Mucosa of rectum (tissue), 2 donors: ENCODE results near the gene SEMA3B.

Source experiments
- H3K27ac ChIP-seq, 2 donors: one replicate each; pipeline ENCODE4 v1.7.0; 2013; ENCODE audit warnings: inconsistent platforms in 2 of 2, low read depth in 2 of 2, low read length in 2 of 2
- H3K27me3 ChIP-seq, 2 donors: one replicate each; pipeline ENCODE4 v1.7.0; 2013; ENCODE audit warnings: low read length in 2 of 2; ENCODE audit not compliant: control insufficient read depth in 2 of 2, insufficient read depth in 2 of 2
- H3K36me3 ChIP-seq, 2 donors: one replicate each; pipeline ENCODE4 v1.7.0; 2013; ENCODE audit warnings: low read length in 2 of 2; ENCODE audit not compliant: control insufficient read depth in 2 of 2, insufficient read depth in 2 of 2
- H3K4me1 ChIP-seq, 2 donors: one replicate each; pipeline ENCODE4 v1.7.0; 2013; ENCODE audit warnings: low read length in 2 of 2, mild to moderate bottlenecking in 1 of 2; ENCODE audit not compliant: control insufficient read depth in 2 of 2, insufficient read depth in 2 of 2
- H3K4me3 ChIP-seq, 2 donors: one replicate each; pipeline ENCODE4 v1.7.0; 2013; ENCODE audit warnings: low read length in 2 of 2
- H3K9ac ChIP-seq, 2 donors: one replicate each; pipeline ENCODE4 v1.7.0; 2013; ENCODE audit warnings: low read length in 2 of 2, low read depth in 1 of 2, mild to moderate bottlenecking in 1 of 2
- H3K9me3 ChIP-seq, 2 donors: one replicate each; pipeline ENCODE4 v1.7.0; 2013; ENCODE audit warnings: low read length in 2 of 2; ENCODE audit not compliant: control insufficient read depth in 2 of 2
- donor health status: healthy.
- donor health status: Normal muscosa, but diverticular disease.

SEMA3B gene

DNA sequence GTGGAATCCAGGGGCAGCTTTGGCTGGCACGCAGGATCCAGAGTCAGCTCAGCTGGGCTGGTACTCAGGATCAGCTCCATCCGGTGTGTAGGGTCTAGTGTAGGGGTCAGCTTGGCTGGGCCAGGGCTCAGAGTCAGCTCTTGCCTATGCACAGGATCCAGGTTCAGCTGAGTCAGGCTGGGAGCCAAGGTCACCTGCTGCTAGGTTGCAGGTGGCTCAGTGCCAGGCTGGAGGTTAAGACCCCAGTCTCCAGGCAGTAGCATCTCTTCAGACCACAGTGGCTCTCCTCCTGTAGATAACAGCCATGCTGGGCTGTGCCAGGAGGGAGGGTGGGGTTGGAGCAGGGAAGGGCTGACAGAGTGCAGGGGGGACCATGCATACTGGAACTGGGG, 28.4 kb downstream of the SEMA3B start:
- Histone ChIP-seq H3K9me3 (no peaks in the 10 kb centered on the region), H3K27ac (no peak overlapping the region), H3K4me3 (no peak overlapping the region), H3K36me3 (no peaks in the 10 kb centered on the region), H3K4me1 (peaks cover 30 to 35% of the 10 kb centered on the region in 2 donors), H3K9ac (no peak overlapping the region), H3K27me3 (no peaks in the 10 kb centered on the region)

GRCh38 chr3:50297896-50298725, 29.2 kb downstream of the SEMA3B start:
- Histone ChIP-seq H3K27me3 (no peaks in the 10 kb centered on the region), H3K4me3 (peak overlapping the region; percentile 87 to 91), H3K9ac (peak overlapping the region; percentile 90 to 99), H3K4me1 (peaks cover 28 to 30% of the 10 kb centered on the region in 2 donors), H3K9me3 (no peaks in the 10 kb centered on the region), H3K36me3 (no peaks in the 10 kb centered on the region), H3K27ac (peak overlapping the region; percentile 96 to 97)

GRCh38 chr3:50298836-50299637, 30.1 kb downstream of the SEMA3B start, which contains the start of the genes HYAL3 and NAA80:
Gene HYAL3, minus strand, starts transcription at chr3:50299405. Its CDS starts 3,803 bp downstream, at chr3:50295602.
Gene NAA80, minus strand, starts transcription at chr3:50299405. Its CDS starts 1,942 bp downstream, at chr3:50297463.
- H3K4me1 ChIP-seq = peaks cover 28 to 34% of the 10 kb centered on the region in 2 donors

GRCh38 chr3:50299638-50299928, 30.6 kb downstream of the SEMA3B start:
- H3K4me1 ChIP-seq = peaks cover 28 to 34% of the 10 kb centered on the region in 2 donors
- peak overlapping the region; percentile 66 to 70 for H3K4me3 ChIP-seq
- H3K9ac ChIP-seq = peak overlapping the region; percentile 69 to 82
- no peaks in the 10 kb centered on the region for H3K27me3 ChIP-seq
- peak overlapping the region; percentile 88 to 93 for H3K27ac ChIP-seq
- H3K9me3 ChIP-seq = no peaks in the 10 kb centered on the region
- no peaks in the 10 kb centered on the region for H3K36me3 ChIP-seq

More at GRCh38 chr3:50298836-50299637, 30.1 kb downstream of the SEMA3B start, which contains the start of the genes HYAL3 and NAA80:
- Histone ChIP-seq H3K27me3 (no peaks in the 10 kb centered on the region), H3K9ac (peak within 1 kb of the TSS; percentile 90 to 99), H3K27ac (peak within 1 kb of the TSS; percentile 96 to 97), H3K36me3 (no peaks in the 10 kb centered on the region), H3K9me3 (no peaks in the 10 kb centered on the region), H3K4me3 (peak within 1 kb of the TSS; percentile 87 to 91)

GRCh38 chr3:50299929-50300680, 31.2 kb downstream of the SEMA3B start:
- Histone ChIP-seq H3K9ac (peak overlapping the region; percentile 69 to 82), H3K9me3 (no peaks in the 10 kb centered on the region), H3K4me3 (peak overlapping the region; percentile 66 to 70), H3K36me3 (no peaks in the 10 kb centered on the region), H3K27ac (peak overlapping the region; percentile 88 to 93), H3K27me3 (no peaks in the 10 kb centered on the region), H3K4me1 (peaks cover 28 to 34% of the 10 kb centered on the region in 2 donors)

- Histone ChIP-seq H3K27ac (peak overlapping the region; percentile 88 to 93), H3K9me3 (no peaks in the 10 kb centered on the region), H3K4me1 (peaks cover 28 to 34% of the 10 kb centered on the region in 2 donors), H3K9ac (peak overlapping the region; percentile 69 to 82), H3K4me3 (peak overlapping the region in 1 of 2 donors; percentile 66), H3K36me3 (no peaks in the 10 kb centered on the region), H3K27me3 (no peaks in the 10 kb centered on the region)
Observed at GRCh38 chr3:50300681-50301254, 31.8 kb downstream of the SEMA3B start.

DNA sequence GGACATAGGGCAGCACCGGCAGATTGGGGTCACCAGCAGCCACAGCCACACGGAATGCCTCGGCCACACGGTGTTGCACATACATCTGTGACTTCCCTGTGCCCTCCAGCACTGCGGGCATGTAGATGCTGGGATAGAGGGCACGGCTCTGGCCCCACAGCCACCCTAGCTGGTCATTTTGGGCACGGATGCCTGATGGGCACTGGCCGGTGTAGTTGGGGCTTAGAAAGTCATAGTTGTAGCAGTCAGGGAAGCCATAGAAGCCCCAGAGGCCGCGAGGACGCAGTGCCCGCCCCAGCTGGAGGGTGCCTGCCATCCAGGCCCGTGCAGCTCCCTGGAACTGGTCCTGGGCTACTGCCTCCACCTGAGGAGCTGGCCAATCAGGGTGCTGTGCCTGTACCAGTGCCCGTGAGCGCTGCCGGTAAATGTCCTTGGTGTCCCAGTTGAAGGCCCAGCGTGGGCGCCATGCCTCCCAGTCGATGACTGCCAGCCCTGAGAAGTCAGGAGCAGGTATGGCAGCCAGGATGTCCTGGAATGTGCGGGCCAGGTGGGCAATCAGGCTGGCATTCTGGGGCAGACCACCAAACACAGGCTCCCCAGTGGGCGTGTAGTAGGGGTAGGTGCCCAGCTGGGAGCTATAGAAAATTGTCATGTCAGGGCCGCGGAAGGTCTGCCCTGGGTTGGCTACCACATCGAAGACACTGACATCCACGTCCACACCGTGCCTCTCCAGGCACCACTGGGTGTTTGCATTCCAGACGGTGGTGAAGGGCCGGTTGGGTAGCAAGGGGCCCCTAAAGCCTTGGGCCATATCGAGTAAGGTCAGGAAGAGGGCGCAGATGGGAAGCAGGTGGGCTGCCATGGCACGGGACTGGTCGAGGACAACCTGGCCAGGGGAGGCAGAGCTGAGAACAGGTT, 33.4 kb downstream of the SEMA3B start:
- Histone ChIP-seq H3K4me3 (no peak overlapping the region), H3K4me1 (peaks cover 28 to 34% of the 10 kb centered on the region in 2 donors), H3K27me3 (no peaks in the 10 kb centered on the region), H3K36me3 (no peaks in the 10 kb centered on the region), H3K9me3 (no peaks in the 10 kb centered on the region), H3K9ac (no peak overlapping the region), H3K27ac (peak overlapping the region in 1 of 2 donors; percentile 19)

- Histone ChIP-seq H3K9me3 (no peaks in the 10 kb centered on the region), H3K27ac (peak within 1 kb of the TSS; percentile 19 to 58), H3K4me3 (no peak within 1 kb of the TSS), H3K4me1 (peaks cover 25 to 31% of the 10 kb centered on the region in 2 donors), H3K27me3 (no peaks in the 10 kb centered on the region), H3K9ac (peak within 1 kb of the TSS in 1 of 2 donors; percentile 61), H3K36me3 (no peaks in the 10 kb centered on the region)
Observed at GRCh38 chr3:50303013-50303815, 34.3 kb downstream of the SEMA3B start, which contains the start of gene HYAL1. Gene HYAL1, minus strand, starts transcription at chr3:50303574. Its CDS starts 618 bp downstream, at chr3:50302956.
